ENCODE measurements around the gene RNF126. TPM values are rescaled to one million over a fixed set of nuclear protein-coding genes. Genes with fewer than 3 reads are reported as not detected.
"Not testable (repeated sequence)": the region's sequence is repeated elsewhere in the genome, so short reads cannot be mapped to it uniquely, and the experiment has no call there.

RNF126 gene
- polyA plus RNA-seq, 1 donor (not counting 4 experiments of a cell fraction or from before 2014, with no cell fraction given) = 8.2 TPM

GRCh38 chr19:628168-628567 lies 34.8 kb downstream of the RNF126 start:
- Histone ChIP-seq H3K9me1 (ENCODE audit: control insufficient read depth, extremely low read depth, insufficient read depth, low read length) (no peaks in the 10 kb centered on the region), H2AFZ (ENCODE audit: control insufficient read depth, low read length) (no peak overlapping the region), H3K9me3 (ENCODE audit: control insufficient read depth, low read depth, low read length) (no peaks in the 10 kb centered on the region), H3K27ac (ENCODE audit: control insufficient read depth, insufficient read depth, low read length) (no peak overlapping the region), H3K79me2 (ENCODE audit: control insufficient read depth, insufficient read depth, low read length) (peaks cover 16% of the 10 kb centered on the region), H3K36me3 (ENCODE audit: control insufficient read depth in 2 of 2, extremely low read depth in 1 of 2, insufficient read depth in 2 of 2, low read length in 2 of 2) (peaks cover 4 to 14% of the 10 kb centered on the region in 2 experiments), H3K4me2 (ENCODE audit: control insufficient read depth, extremely low read depth, insufficient read depth, low read depth, low read length) (no peak overlapping the region), H4K20me1 (ENCODE audit: control insufficient read depth, extremely low read depth, insufficient read depth, low read length) (no peaks in the 10 kb centered on the region), H3K9ac (ENCODE audit: control insufficient read depth, extremely low read depth, insufficient read depth, low read length) (no peak overlapping the region), H3K27me3 (ENCODE audit: control insufficient read depth, extremely low read depth, insufficient read depth, low read length) (no peaks in the 10 kb centered on the region), H3K4me3 (ENCODE audit: control insufficient read depth in 2 of 3, extremely low read depth in 1 of 3, insufficient read depth in 2 of 3, low read depth in 1 of 3, low read length in 3 of 3) (no peak overlapping the region), H3K4me1 (ENCODE audit: control insufficient read depth, extremely low read depth, insufficient read depth, low read length) (peaks cover 16% of the 10 kb centered on the region)
- dilution Hi-C loops (cut with MboI; ENCODE audit: extremely low pct_ligation_motif_present, low sequenced_read_pairs) = no loop called here
- DNase-seq (ENCODE audit: low read depth, low spot score) (no peak), FAIRE-seq (no peak)
- TF ChIP-seq CTCF (optimal IDR thresholded peaks at IDR 0.05 in 1 of 3, IDR thresholded peaks at IDR 0.05 in 1 of 3, conservative IDR thresholded peaks at IDR 0.05 in 1 of 3; ENCODE audit: extremely low read depth in 1 of 3, insufficient read depth in 2 of 3, low read length in 3 of 3) = peak; percentile 21 to 64 (median 21)
- no peak for TF ChIP-seq EZH2 (IDR thresholded peaks at IDR 0.05; ENCODE audit: low read length)

- H3K27me3 ChIP-seq (ENCODE audit: control insufficient read depth, extremely low read depth, insufficient read depth, low read length); H3K9me1 ChIP-seq (ENCODE audit: control insufficient read depth, extremely low read depth, insufficient read depth, low read length); H4K20me1 ChIP-seq (ENCODE audit: control insufficient read depth, extremely low read depth, insufficient read depth, low read length); H3K9ac ChIP-seq (ENCODE audit: control insufficient read depth, extremely low read depth, insufficient read depth, low read length); dilution Hi-C loops (cut with MboI; ENCODE audit: extremely low pct_ligation_motif_present, low sequenced_read_pairs); H3K9me3 ChIP-seq (ENCODE audit: control insufficient read depth, low read depth, low read length); H3K79me2 ChIP-seq (ENCODE audit: control insufficient read depth, insufficient read depth, low read length); FAIRE-seq; H2AFZ ChIP-seq (ENCODE audit: control insufficient read depth, low read length); H3K27ac ChIP-seq (ENCODE audit: control insufficient read depth, insufficient read depth, low read length); H3K4me3 ChIP-seq (ENCODE audit: control insufficient read depth in 2 of 3, extremely low read depth in 1 of 3, insufficient read depth in 2 of 3, low read depth in 1 of 3, low read length in 3 of 3): not testable (repeated sequence)
- Histone ChIP-seq H3K4me2 (ENCODE audit: control insufficient read depth, extremely low read depth, insufficient read depth, low read depth, low read length) (peak overlapping the region; percentile 73), H3K4me1 (ENCODE audit: control insufficient read depth, extremely low read depth, insufficient read depth, low read length) (peaks cover 13% of the 10 kb centered on the region), H3K36me3 (ENCODE audit: control insufficient read depth in 2 of 2, extremely low read depth in 1 of 2, insufficient read depth in 2 of 2, low read length in 2 of 2) (peaks cover 8 to 16% of the 10 kb centered on the region in 2 experiments)
- DNase-seq (ENCODE audit: low read depth, low spot score) = peak; percentile 63
Observed at GRCh38 chr19:626566-626965, 36.4 kb downstream of the RNF126 start.

- H3K9me3 ChIP-seq (ENCODE audit: control insufficient read depth, low read depth, low read length) = no peaks in the 10 kb centered on the region
- H3K27ac ChIP-seq (ENCODE audit: control insufficient read depth, insufficient read depth, low read length) = no peak overlapping the region
- dilution Hi-C loops (cut with MboI; ENCODE audit: extremely low pct_ligation_motif_present, low sequenced_read_pairs) = no loop called here
- FAIRE-seq (no peak), DNase-seq (ENCODE audit: low read depth, low spot score) (no peak)
- no peaks in the 10 kb centered on the region for H4K20me1 ChIP-seq (ENCODE audit: control insufficient read depth, extremely low read depth, insufficient read depth, low read length)
- H3K4me1 ChIP-seq (ENCODE audit: control insufficient read depth, extremely low read depth, insufficient read depth, low read length) = peaks cover 13% of the 10 kb centered on the region
- TF ChIP-seq CTCF (optimal IDR thresholded peaks at IDR 0.05 in 1 of 3, IDR thresholded peaks at IDR 0.05 in 1 of 3, conservative IDR thresholded peaks at IDR 0.05 in 1 of 3; ENCODE audit: extremely low read depth in 1 of 3, insufficient read depth in 2 of 3, low read length in 3 of 3) = no peak
- no peak for TF ChIP-seq EZH2 (IDR thresholded peaks at IDR 0.05; ENCODE audit: low read length)
- H3K4me2 ChIP-seq (ENCODE audit: control insufficient read depth, extremely low read depth, insufficient read depth, low read depth, low read length) = no peak overlapping the region
- H3K79me2 ChIP-seq (ENCODE audit: control insufficient read depth, insufficient read depth, low read length) = peaks cover 5% of the 10 kb centered on the region
- H3K9ac ChIP-seq (ENCODE audit: control insufficient read depth, extremely low read depth, insufficient read depth, low read length) = no peak overlapping the region
- no peak overlapping the region for H2AFZ ChIP-seq (ENCODE audit: control insufficient read depth, low read length)
- H3K9me1 ChIP-seq (ENCODE audit: control insufficient read depth, extremely low read depth, insufficient read depth, low read length) = no peaks in the 10 kb centered on the region
- H3K36me3 ChIP-seq (ENCODE audit: control insufficient read depth in 2 of 2, extremely low read depth in 1 of 2, insufficient read depth in 2 of 2, low read length in 2 of 2) = peaks cover 4 to 16% of the 10 kb centered on the region in 2 experiments
- no peak overlapping the region for H3K4me3 ChIP-seq (ENCODE audit: control insufficient read depth in 2 of 3, extremely low read depth in 1 of 3, insufficient read depth in 2 of 3, low read depth in 1 of 3, low read length in 3 of 3)
- no peaks in the 10 kb centered on the region for H3K27me3 ChIP-seq (ENCODE audit: control insufficient read depth, extremely low read depth, insufficient read depth, low read length)
Observed at GRCh38 chr19:625257-625656, 37.8 kb downstream of the RNF126 start.
